HepG2 (cell line): Measurements from ENCODE around the gene DDC. TPM values are rescaled to one million over a fixed set of nuclear protein-coding genes. Genes with fewer than 3 reads are reported as not detected.
A peak's percentile ranks its signal among the peaks of the same experiment; 100 is the strongest.

ENCODE experiments used
- ARNTL ChIP-seq: sonication (generic); formaldehyde crosslinking; IDR thresholded peaks from 2 replicates; pipeline ENCODE4 v1.4.0; 2020; ENCODE audit warnings: mild to moderate bottlenecking, missing genetic modification reagents
- HMGA1 ChIP-seq: sonication (generic); formaldehyde crosslinking; conservative IDR thresholded peaks from 2 replicates; pipeline ENCODE4 v1.4.0; 2020; ENCODE audit warnings: missing genetic modification reagents
- HOXA3 ChIP-seq: sonication (generic); formaldehyde crosslinking; IDR thresholded peaks from 2 replicates; pipeline ENCODE4 v1.5.0; 2020; ENCODE audit warnings: missing genetic modification reagents
- IRF1 ChIP-seq: sonication (generic); formaldehyde crosslinking; IDR thresholded peaks from 2 replicates; pipeline ENCODE4 v1.4.0; 2020; ENCODE audit warnings: low read depth, mild to moderate bottlenecking, missing genetic modification reagents
- MEF2D ChIP-seq: sonication (generic); formaldehyde crosslinking; IDR thresholded peaks from 2 replicates; pipeline ENCODE4 v1.5.1; 2020; ENCODE audit warnings: mild to moderate bottlenecking, missing genetic modification reagents
- MYC ChIP-seq: sonication (generic); formaldehyde crosslinking; IDR thresholded peaks from 2 replicates; pipeline ENCODE4 v1.9.0; 2021; ENCODE audit warnings: missing genetic modification reagents, borderline replicate concordance
- NCOR1 ChIP-seq: fragments of 200-600 bp; sonication (generic); IDR thresholded peaks from 2 replicates; pipeline ENCODE4 v1.7.0; 2017; ENCODE audit warnings: antibody characterized with exemption, low read length, borderline replicate concordance
- SOX13 ChIP-seq, 3 experiments: fragments of 450-650 bp in 1 of 3; sonication (generic) in 1 of 3; formaldehyde crosslinking in 1 of 3; IDR thresholded peaks in 2 of 3; conservative IDR thresholded peaks in 1 of 3; 2 replicates each; pipeline versions ENCODE4 v1.5.0 to v1.6.1; 2016 to 2020; ENCODE audit warnings: antibody characterized with exemption in 1 of 3, mild to moderate bottlenecking in 1 of 3, missing compliant biosample characterization in 1 of 3, missing genetic modification reagents in 1 of 3, moderate library complexity in 1 of 3
- TCF12 ChIP-seq, 2 experiments: fragments of 450-650 bp in 1 of 2; sonication (generic) in 1 of 2; formaldehyde crosslinking in 1 of 2; IDR thresholded peaks; 2 replicates each; pipeline versions ENCODE4 v1.6.1 to v1.8.0; 2017 to 2022; ENCODE audit warnings: antibody characterized with exemption in 1 of 2, mild to moderate bottlenecking in 1 of 2, missing genetic modification reagents in 1 of 2, moderate library complexity in 1 of 2
- WIZ ChIP-seq: sonication (generic); formaldehyde crosslinking; IDR thresholded peaks from 2 replicates; pipeline ENCODE4 v1.5.1; 2020; ENCODE audit warnings: mild to moderate bottlenecking, missing genetic modification reagents
- YEATS4 ChIP-seq: sonication (generic); formaldehyde crosslinking; IDR thresholded peaks from 2 replicates; pipeline ENCODE4 v1.4.0; 2020; ENCODE audit warnings: missing genetic modification reagents, borderline replicate concordance
- ZBTB3 ChIP-seq: sonication (generic); formaldehyde crosslinking; IDR thresholded peaks from 2 replicates; pipeline ENCODE4 v1.4.0; 2020; ENCODE audit warnings: low read depth, mild to moderate bottlenecking, moderate library complexity, missing genetic modification reagents, borderline replicate concordance
- ZNF17 ChIP-seq: sonication (generic); formaldehyde crosslinking; IDR thresholded peaks from 2 replicates; pipeline ENCODE4 v1.5.0; 2020; ENCODE audit warnings: mild to moderate bottlenecking, missing genetic modification reagents
- ZNF331 ChIP-seq: sonication (generic); formaldehyde crosslinking; IDR thresholded peaks from 2 replicates; pipeline ENCODE4 v1.4.0; 2020; ENCODE audit warnings: missing genetic modification reagents
- ZNF333 ChIP-seq: sonication (generic); formaldehyde crosslinking; IDR thresholded peaks from 2 replicates; pipeline ENCODE4 v1.4.0; 2020; ENCODE audit warnings: mild to moderate bottlenecking, missing genetic modification reagents, borderline replicate concordance
- ZNF563 ChIP-seq: sonication (generic); formaldehyde crosslinking; IDR thresholded peaks from 2 replicates; pipeline ENCODE4 v1.8.0; 2022; ENCODE audit warnings: mild to moderate bottlenecking, moderate library complexity, missing genetic modification reagents
- ZNF572 ChIP-seq: sonication (generic); formaldehyde crosslinking; IDR thresholded peaks from 2 replicates; pipeline ENCODE4 v1.5.1; 2020; ENCODE audit warnings: mild to moderate bottlenecking, missing genetic modification reagents
- ZNF607 ChIP-seq: sonication (generic); formaldehyde crosslinking; IDR thresholded peaks from 2 replicates; pipeline ENCODE4 v1.5.1; 2020; ENCODE audit warnings: missing genetic modification reagents, mild to moderate bottlenecking, borderline replicate concordance
- ZNF646 ChIP-seq: sonication (generic); formaldehyde crosslinking; IDR thresholded peaks from 2 replicates; pipeline ENCODE4 v1.9.0; 2021; ENCODE audit warnings: mild to moderate bottlenecking, missing genetic modification reagents
- ZNF691 ChIP-seq: sonication (generic); formaldehyde crosslinking; IDR thresholded peaks from 2 replicates; pipeline ENCODE4 v1.4.0; 2020; ENCODE audit warnings: missing genetic modification reagents, low read depth, mild to moderate bottlenecking, borderline replicate concordance
- polyA plus RNA-seq, 8 experiments: library from polyadenylated mRNA; depleted of rRNA in 3 of 8; stranded (reverse) in 7 of 8; unstranded in 1 of 8; fragments of >200 nt; fragmentation: Illumina TruSeq in 4 of 8; extraction: Trizol in 4 of 8; gene quantifications; 2 replicates each; pipeline versions ENCODE4 v1.2.1 to v1.2.3, GENCODE V29; 2011 to 2016; ENCODE audit warnings: low read depth in 4 of 8, missing spikeins in 1 of 8, mixed read lengths in 1 of 8; ENCODE audit not compliant: insufficient read depth in 1 of 8
- total RNA-seq, 5 experiments: library from RNA; depleted of rRNA; stranded (reverse); fragments of >200 nt; fragmentation: Illumina TruSeq; extraction: Trizol; gene quantifications; 2 replicates each; pipeline ENCODE4 v1.2.3, GENCODE V29; 2016; ENCODE audit warnings: low read depth in 1 of 5

DDC gene
- total and polyA plus RNA-seq, 2 of the 13 experiments (the other 11 are each of a cell fraction or from before 2014, with no cell fraction given) = 11.7 to 93.3 TPM

- no peak for TF ChIP-seq ZNF646
- TF ChIP-seq ZNF572 = no peak
- TF ChIP-seq ZNF17 = no peak
- no peak for TF ChIP-seq HMGA1
- TF ChIP-seq ZNF607 (CRISPR knock-in tag) = no peak
- TF ChIP-seq ZNF333 (CRISPR knock-in tag) = no peak
- TF ChIP-seq NCOR1 = no peak
- TF ChIP-seq ZBTB3 (CRISPR knock-in tag) = no peak
- TF ChIP-seq IRF1 (CRISPR knock-in tag) = no peak
- no peak for TF ChIP-seq SOX13 (IDR thresholded peaks at IDR 0.05)
- 0 out of 4 replicates have a peak, but pooled peaks of 1 of the 2 experiments have one; percentile 21 for TF ChIP-seq SOX13 (CRISPR knock-in tag; conservative IDR thresholded peaks at IDR 0.05 in 1 of 2, IDR thresholded peaks at IDR 0.05 in 1 of 2)
- TF ChIP-seq ZNF563 (CRISPR knock-in tag) = peak; percentile 70; the same call in 1 of the 2 replicates
- no peak for TF ChIP-seq TCF12 (IDR thresholded peaks at IDR 0.05)
- no peak for TF ChIP-seq TCF12 (CRISPR knock-in tag; IDR thresholded peaks at IDR 0.05)
- TF ChIP-seq MEF2D (CRISPR knock-in tag) = 0 out of 2 replicates have a peak, but pooled peaks have one; percentile 35
- peak; percentile 69; the same call in 1 of the 2 replicates for TF ChIP-seq ARNTL
- 0 out of 2 replicates have a peak, but pooled peaks have one; percentile 15 for TF ChIP-seq ZNF331 (CRISPR knock-in tag)
- peak; percentile 87; the same call in 1 of the 2 replicates for TF ChIP-seq MYC (CRISPR knock-in tag)
- peak; percentile 38; the same call in 1 of the 2 replicates for TF ChIP-seq ZNF691 (CRISPR knock-in tag)
- TF ChIP-seq YEATS4 (CRISPR knock-in tag) = no peak
- no peak for TF ChIP-seq HOXA3
- TF ChIP-seq WIZ (CRISPR knock-in tag) = no peak
Measured at GRCh38 chr7:50467817-50468610, 97.2 kb downstream of the DDC start (continued).
